HG03432 (cell line): Measurements from ENCODE around the gene CHD6.

Experiments used
- ATAC-seq: cut with Tn5 transposase; IDR thresholded peaks from one replicate; pipeline ENCODE4 v1.9.1; 2021; ENCODE audit warnings: mild to moderate bottlenecking, moderate library complexity; ENCODE audit not compliant: unreplicated experiment

The CHD6 gene, protein sequence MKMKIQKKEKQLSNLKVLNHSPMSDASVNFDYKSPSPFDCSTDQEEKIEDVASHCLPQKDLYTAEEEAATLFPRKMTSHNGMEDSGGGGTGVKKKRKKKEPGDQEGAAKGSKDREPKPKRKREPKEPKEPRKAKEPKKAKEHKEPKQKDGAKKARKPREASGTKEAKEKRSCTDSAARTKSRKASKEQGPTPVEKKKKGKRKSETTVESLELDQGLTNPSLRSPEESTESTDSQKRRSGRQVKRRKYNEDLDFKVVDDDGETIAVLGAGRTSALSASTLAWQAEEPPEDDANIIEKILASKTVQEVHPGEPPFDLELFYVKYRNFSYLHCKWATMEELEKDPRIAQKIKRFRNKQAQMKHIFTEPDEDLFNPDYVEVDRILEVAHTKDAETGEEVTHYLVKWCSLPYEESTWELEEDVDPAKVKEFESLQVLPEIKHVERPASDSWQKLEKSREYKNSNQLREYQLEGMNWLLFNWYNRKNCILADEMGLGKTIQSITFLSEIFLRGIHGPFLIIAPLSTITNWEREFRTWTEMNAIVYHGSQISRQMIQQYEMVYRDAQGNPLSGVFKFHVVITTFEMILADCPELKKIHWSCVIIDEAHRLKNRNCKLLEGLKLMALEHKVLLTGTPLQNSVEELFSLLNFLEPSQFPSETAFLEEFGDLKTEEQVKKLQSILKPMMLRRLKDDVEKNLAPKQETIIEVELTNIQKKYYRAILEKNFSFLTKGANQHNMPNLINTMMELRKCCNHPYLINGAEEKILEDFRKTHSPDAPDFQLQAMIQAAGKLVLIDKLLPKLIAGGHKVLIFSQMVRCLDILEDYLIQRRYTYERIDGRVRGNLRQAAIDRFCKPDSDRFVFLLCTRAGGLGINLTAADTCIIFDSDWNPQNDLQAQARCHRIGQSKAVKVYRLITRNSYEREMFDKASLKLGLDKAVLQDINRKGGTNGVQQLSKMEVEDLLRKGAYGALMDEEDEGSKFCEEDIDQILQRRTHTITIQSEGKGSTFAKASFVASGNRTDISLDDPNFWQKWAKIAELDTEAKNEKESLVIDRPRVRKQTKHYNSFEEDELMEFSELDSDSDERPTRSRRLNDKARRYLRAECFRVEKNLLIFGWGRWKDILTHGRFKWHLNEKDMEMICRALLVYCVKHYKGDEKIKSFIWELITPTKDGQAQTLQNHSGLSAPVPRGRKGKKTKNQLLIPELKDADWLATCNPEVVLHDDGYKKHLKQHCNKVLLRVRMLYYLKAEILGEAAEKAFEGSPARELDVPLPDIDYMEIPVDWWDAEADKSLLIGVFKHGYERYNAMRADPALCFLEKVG (N-terminal part only)

GRCh38 chr20:41617902-41618806 is at the start of gene CHD6:
CHD6 (minus strand) TSS chr20:41618377; CDS start chr20:41551337, 67,040 bp downstream.
- peak; percentile 96 for ATAC-seq

DNA sequence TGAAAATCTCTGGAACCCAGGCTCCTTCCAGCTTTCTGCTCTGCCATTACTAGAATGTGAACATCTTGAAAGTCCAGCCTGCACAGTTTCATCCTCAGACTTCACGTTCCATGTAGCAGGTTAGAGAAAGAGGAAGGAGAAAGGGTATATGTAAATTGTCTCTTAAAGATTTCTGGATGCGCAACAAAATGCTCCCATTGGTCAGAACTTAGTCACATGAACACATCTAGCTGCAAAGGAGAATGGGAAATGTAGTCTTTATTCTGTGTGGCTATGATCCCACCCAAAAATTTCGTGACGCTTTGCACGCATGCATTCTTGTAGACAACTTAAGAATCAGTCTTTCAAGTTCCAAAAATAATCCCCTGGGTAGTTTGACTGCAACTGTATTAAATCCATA is 46.4 kb upstream of the CHD6 start:
- ATAC-seq, result peak; percentile 72

GRCh38 chr20:41657655-41658054 is 39.5 kb upstream of the CHD6 start:
- no peak for ATAC-seq

GRCh38 chr20:41655962-41656618 is 37.9 kb upstream of the CHD6 start:
- no peak for ATAC-seq

- no peak for ATAC-seq
Observed at GRCh38 chr20:41654884-41655283, 36.7 kb upstream of the CHD6 start.

GRCh38 chr20:41654292-41654691 is 36.1 kb upstream of the CHD6 start:
- no peak for ATAC-seq

GRCh38 chr20:41650231-41650948 is 32.2 kb upstream of the CHD6 start:
- no peak for ATAC-seq

DNA sequence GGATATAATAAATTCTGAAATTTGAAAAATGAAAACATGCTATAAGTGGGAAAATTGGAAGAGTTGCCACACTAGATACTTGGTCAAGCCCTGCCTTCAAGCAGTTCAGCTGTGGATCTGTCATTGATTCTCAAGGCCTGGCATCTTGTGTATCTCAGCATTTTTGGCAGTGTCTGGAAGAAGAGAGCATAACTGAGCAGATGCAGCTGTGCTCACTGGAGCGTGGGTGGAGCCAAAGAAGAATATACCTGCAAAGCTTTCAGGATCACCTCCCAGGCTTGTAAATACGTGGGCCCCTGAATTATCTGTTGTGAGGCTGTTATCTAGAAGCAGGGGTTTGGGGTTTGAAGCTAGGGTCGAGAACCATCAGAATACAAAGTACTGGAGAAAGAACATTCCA is 31.3 kb upstream of the CHD6 start:
- ATAC-seq, result no peak

DNA sequence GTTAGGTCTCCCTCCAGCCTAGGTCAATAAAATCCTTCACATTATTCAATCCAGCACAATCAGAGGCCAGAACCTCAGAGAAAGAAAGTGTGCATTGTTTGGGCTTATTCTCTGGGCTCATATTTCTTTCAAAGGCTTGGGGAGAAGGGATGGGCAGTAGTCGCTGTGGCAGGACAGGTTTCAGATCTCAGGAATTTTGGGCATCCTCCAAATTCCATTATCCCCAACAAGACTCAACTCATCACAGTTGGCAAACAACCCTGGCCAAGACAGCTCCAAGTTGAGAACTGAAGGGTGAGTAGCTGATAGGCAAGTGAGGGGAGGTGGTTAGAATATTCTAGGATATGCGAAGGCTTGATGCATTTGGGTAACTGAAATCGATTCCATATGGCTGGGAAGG is 27.2 kb upstream of the CHD6 start:
- no peak for ATAC-seq

DNA sequence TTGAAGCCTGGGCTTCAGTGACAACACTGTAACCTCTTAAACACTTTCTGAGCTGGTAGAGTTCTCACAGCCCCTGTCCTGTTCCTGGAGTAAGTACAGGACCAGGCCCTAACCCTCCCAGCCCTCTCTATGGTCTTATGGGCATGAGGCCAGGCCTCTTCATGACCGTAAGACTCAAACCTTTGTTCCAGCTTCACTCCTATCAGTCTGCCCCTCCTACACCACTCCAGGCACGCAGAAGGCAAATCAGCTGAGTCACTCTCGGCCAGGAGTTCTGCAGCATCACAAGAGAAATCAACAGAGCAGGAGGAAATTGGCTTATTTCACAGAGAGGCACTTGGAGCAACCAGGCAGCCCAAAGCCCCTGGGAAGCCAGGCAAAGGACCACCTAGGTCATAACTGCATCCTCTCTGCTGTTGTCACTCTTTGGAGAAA is 25.3 kb upstream of the CHD6 start:
- no peak for ATAC-seq

GRCh38 chr20:41639630-41640029 is 21.5 kb upstream of the CHD6 start:
- no peak for ATAC-seq

- no peak for ATAC-seq
Observed at GRCh38 chr20:41638456-41638855, 20.3 kb upstream of the CHD6 start.

GRCh38 chr20:41635158-41635557 is 17.0 kb upstream of the CHD6 start:
- no peak for ATAC-seq

DNA sequence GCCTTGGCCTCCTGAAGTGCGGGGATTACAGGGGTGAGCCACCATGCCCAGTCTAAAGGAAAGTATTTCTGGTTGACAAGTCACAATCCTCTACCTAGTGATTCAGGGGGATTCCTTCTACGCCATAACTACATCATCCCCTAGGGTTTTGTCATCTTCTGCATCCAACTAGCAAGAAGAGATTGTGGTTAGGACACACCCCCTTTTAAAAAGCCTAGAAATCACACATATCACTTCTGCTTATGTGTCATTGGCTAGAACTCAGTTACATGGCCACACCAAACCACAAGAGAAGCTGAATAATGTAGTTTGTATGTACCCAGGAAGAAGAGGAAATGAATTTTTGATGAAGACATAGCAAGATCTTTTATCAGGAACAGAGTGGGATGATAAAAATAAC is 14.7 kb upstream of the CHD6 start:
- no peak for ATAC-seq

DNA sequence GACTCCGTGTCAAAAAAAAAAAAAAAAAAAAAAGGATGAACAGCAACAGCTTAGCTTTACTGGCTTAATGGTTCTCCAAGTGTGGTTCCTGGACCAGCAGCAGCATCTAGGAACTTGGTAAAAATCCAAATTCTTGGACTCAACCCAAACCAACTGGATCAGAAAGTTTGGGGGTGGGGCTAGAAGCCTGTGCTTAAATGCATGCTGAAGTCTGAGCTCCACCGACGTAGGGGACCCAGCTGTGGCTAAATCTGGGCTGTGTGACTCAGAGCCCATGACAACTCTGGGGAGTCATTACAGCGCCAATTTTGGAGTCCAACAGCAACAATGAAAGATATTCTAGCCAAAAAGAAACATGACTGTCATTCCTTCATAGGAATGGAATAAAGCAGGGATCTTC is 13.6 kb upstream of the CHD6 start:
- ATAC-seq, result no peak

GRCh38 chr20:41630846-41631245 is 12.7 kb upstream of the CHD6 start:
- no peak for ATAC-seq

- ATAC-seq, result no peak
Observed at GRCh38 chr20:41627611-41628244, 9.6 kb upstream of the CHD6 start.

GRCh38 chr20:41627001-41627495 is 8.9 kb upstream of the CHD6 start:
- ATAC-seq, result no peak
